IMR-90 (cell line): Measurements from ENCODE around the gene PEAK1. TPM values are rescaled to one million over a fixed set of nuclear protein-coding genes. Genes with fewer than 3 reads are reported as not detected.

Source experiments
- ATAC-seq: fragments of 200-7000 bp; cut with Tn5 transposase; 2 replicates; pipeline ENCODE4 v1.9.1; 2020; ENCODE audit warnings: low read depth, mild to moderate bottlenecking, moderate library complexity
- BruUV-seq: library from RNA; stranded (reverse); fragments of 400-500 nt; replicated peaks from 2 replicates; lab custom pipeline; 2021; lab: Mats Ljungman, UMichigan
- CTCF ChIA-PET: fragments of 300-600 bp; formaldehyde crosslinking; extraction: SDS; loops from one replicate; lab custom pipeline; 2021; ENCODE audit warnings: antibody characterized with exemption; lab: Yijun Ruan, JAX
- POLR2A ChIA-PET: fragments of 300-600 bp; sonication (Branson Sonifier 250); formaldehyde crosslinking; loops from one replicate; lab custom pipeline; 2022; ENCODE audit warnings: antibody characterized with exemption; ENCODE audit not compliant: unreplicated experiment; lab: Charles Lee
- DNase-seq: peaks from one replicate; pipeline ENCODE4 v3.0.0; 2013
- H2AFZ ChIP-seq: replicated peaks from 2 replicates; pipeline ENCODE3; 2013; ENCODE audit warnings: low read length, mild to moderate bottlenecking; ENCODE audit not compliant: poor library complexity
- H2AK5ac ChIP-seq: 2 replicates; pipeline ENCODE4 v1.6.1; 2013; ENCODE audit warnings: low read depth, low read length, inconsistent platforms
- H2AK9ac ChIP-seq: replicated peaks from 2 replicates; pipeline ENCODE3; 2013; ENCODE audit warnings: mild to moderate bottlenecking, low read depth, low read length, moderate library complexity; ENCODE audit not compliant: poor library complexity
- H2BK120ac ChIP-seq: 2 replicates; pipeline ENCODE4 v1.6.1; 2013; ENCODE audit warnings: low read depth, low read length, inconsistent platforms
- H2BK15ac ChIP-seq: 3 replicates; pipeline ENCODE4 v1.6.1; 2013; ENCODE audit warnings: low read depth, low read length, inconsistent platforms
- H2BK20ac ChIP-seq: 2 replicates; pipeline ENCODE4 v1.6.1; 2013; ENCODE audit warnings: low read depth, mild to moderate bottlenecking, inconsistent platforms, low read length, moderate library complexity
- H2BK5ac ChIP-seq: 2 replicates; pipeline ENCODE4 v1.6.1; 2013; ENCODE audit warnings: mild to moderate bottlenecking, low read depth, low read length, inconsistent platforms; ENCODE audit not compliant: poor library complexity, severe bottlenecking
- H3K14ac ChIP-seq: replicated peaks from 2 replicates; pipeline ENCODE4 v1.6.1; 2013; ENCODE audit warnings: low read depth, low read length, inconsistent platforms
- H3K18ac ChIP-seq: 2 replicates; pipeline ENCODE4 v1.6.1; 2013; ENCODE audit warnings: low read depth, low read length, control low read depth
- H3K23ac ChIP-seq: 2 replicates; pipeline ENCODE4 v1.6.1; 2013; ENCODE audit warnings: low read depth, low read length, inconsistent platforms
- H3K27ac ChIP-seq: 2 replicates; pipeline ENCODE4 v1.5.1; 2013; ENCODE audit warnings: mild to moderate bottlenecking, control low read depth, low read length; ENCODE audit not compliant: insufficient read depth
- H3K27me3 ChIP-seq: 2 replicates; pipeline ENCODE4 v1.6.1; 2013; ENCODE audit warnings: low read length; ENCODE audit not compliant: control insufficient read depth, insufficient read depth
- H3K36me3 ChIP-seq: 2 replicates; pipeline ENCODE4 v1.6.1; 2013; ENCODE audit warnings: low read length, mixed read lengths; ENCODE audit not compliant: control insufficient read depth, insufficient read depth
- H3K4ac ChIP-seq: 2 replicates; pipeline ENCODE4 v1.6.1; 2013; ENCODE audit warnings: low read depth, low read length, inconsistent platforms
- H3K4me1 ChIP-seq: 2 replicates; pipeline ENCODE4 v1.6.1; 2013; ENCODE audit warnings: low read length, mixed read lengths; ENCODE audit not compliant: control insufficient read depth, insufficient read depth
- H3K4me2 ChIP-seq: 2 replicates; pipeline ENCODE4 v1.6.1; 2013; ENCODE audit warnings: low read depth, mild to moderate bottlenecking, control low read depth, low read length, moderate library complexity
- H3K4me3 ChIP-seq: 2 replicates; pipeline ENCODE4 v1.5.1; 2013; ENCODE audit warnings: low read depth, mild to moderate bottlenecking, control low read depth, low read length, moderate library complexity; ENCODE audit not compliant: insufficient read depth
- H3K56ac ChIP-seq: 2 replicates; pipeline ENCODE4 v1.6.1; 2013; ENCODE audit warnings: low read length, inconsistent platforms; ENCODE audit not compliant: insufficient read depth; ENCODE audit errors: extremely low read depth
- H3K79me1 ChIP-seq, 2 experiments: 2 replicates each; pipeline ENCODE4 v1.6.1; 2013; ENCODE audit warnings: low read length in 2 of 2, inconsistent platforms in 1 of 2, low read depth in 1 of 2
- H3K9ac ChIP-seq: 2 replicates; pipeline ENCODE4 v1.6.1; 2013; ENCODE audit warnings: low read depth, low read length, control low read depth
- H3K9me1 ChIP-seq: 2 replicates; pipeline ENCODE4 v1.6.1; 2013; ENCODE audit warnings: low read length, inconsistent platforms; ENCODE audit not compliant: insufficient read depth
- H3K9me3 ChIP-seq: 2 replicates; pipeline ENCODE4 v1.6.1; 2013; ENCODE audit warnings: low read length; ENCODE audit not compliant: control insufficient read depth, insufficient read depth
- H4K20me1 ChIP-seq: 2 replicates; pipeline ENCODE4 v1.6.1; 2013; ENCODE audit warnings: low read length, inconsistent platforms; ENCODE audit not compliant: insufficient read depth
- H4K5ac ChIP-seq: 2 replicates; pipeline ENCODE4 v1.6.1; 2013; ENCODE audit warnings: mild to moderate bottlenecking, low read depth, low read length, control low read depth
- H4K8ac ChIP-seq, 2 experiments: 2 replicates each; pipeline ENCODE4 v1.6.1; 2013; ENCODE audit warnings: low read depth in 2 of 2, low read length in 2 of 2, control low read depth in 1 of 2, inconsistent platforms in 1 of 2
- H4K91ac ChIP-seq: 2 replicates; pipeline ENCODE4 v1.6.1; 2013; ENCODE audit warnings: low read depth, low read length, inconsistent platforms; ENCODE audit not compliant: insufficient read depth
- BHLHE40 ChIP-seq: fragments of 150-350 bp; IDR thresholded peaks from 2 replicates; pipeline ENCODE4 v1.6.1; 2016; ENCODE audit warnings: mild to moderate bottlenecking, low read depth, low read length
- CEBPB ChIP-seq: IDR thresholded peaks from 2 replicates; pipeline ENCODE4 v1.6.1; 2012; ENCODE audit warnings: low read depth, low read length, improper control_type of control experiment
- CHD1 ChIP-seq: IDR thresholded peaks from 2 replicates; pipeline ENCODE4 v1.6.1; 2012; ENCODE audit warnings: low read depth, low read length, improper control_type of control experiment
- FOS ChIP-seq: fragments of 150-350 bp; IDR thresholded peaks from 2 replicates; pipeline ENCODE4 v1.6.1; 2016; ENCODE audit warnings: low read depth, low read length
- MAFK ChIP-seq: IDR thresholded peaks from 2 replicates; pipeline ENCODE4 v1.6.1; 2012; ENCODE audit warnings: low read depth, low read length, improper control_type of control experiment
- MAZ ChIP-seq: IDR thresholded peaks from 2 replicates; pipeline ENCODE4 v1.6.1; 2012; ENCODE audit warnings: low read depth, mild to moderate bottlenecking, low read length, improper control_type of control experiment, moderate library complexity, borderline replicate concordance
- MXI1 ChIP-seq: IDR thresholded peaks from 2 replicates; pipeline ENCODE4 v1.6.1; 2012; ENCODE audit warnings: low read depth, mild to moderate bottlenecking, low read length, moderate library complexity, borderline replicate concordance
- NFE2L2 ChIP-seq: fragments of 150-350 bp; IDR thresholded peaks from 2 replicates; pipeline ENCODE4 v1.6.1; 2016; ENCODE audit warnings: low read depth, mild to moderate bottlenecking, low read length
- POLR2A ChIP-seq: IDR thresholded peaks from 2 replicates; pipeline ENCODE4 v1.6.1; 2012; ENCODE audit warnings: mild to moderate bottlenecking, low read depth, low read length
- RAD21 ChIP-seq: IDR thresholded peaks from 2 replicates; pipeline ENCODE4 v1.6.1; 2012; ENCODE audit warnings: low read length, improper control_type of control experiment
- RCOR1 ChIP-seq: IDR thresholded peaks from 2 replicates; pipeline ENCODE4 v1.6.1; 2012; ENCODE audit warnings: mild to moderate bottlenecking, low read length, improper control_type of control experiment; ENCODE audit not compliant: insufficient replicate concordance
- RFX5 ChIP-seq: IDR thresholded peaks from 2 replicates; pipeline ENCODE4 v1.8.0; 2012; ENCODE audit warnings: low read depth, mild to moderate bottlenecking, low read length, moderate library complexity
- SMC3 ChIP-seq: fragments of 150-350 bp; IDR thresholded peaks from 2 replicates; pipeline ENCODE4 v1.6.1; 2016; ENCODE audit warnings: low read depth, mild to moderate bottlenecking, antibody characterized with exemption, low read length, moderate library complexity
- WGBS, 2 experiments: methylation state at CpG; one replicate each; pipeline versions ENCODE4 v1.1.5 to v1.1.7; 2013; ENCODE audit warnings: missing lambda C conversion rate in 2 of 2; ENCODE audit not compliant: insufficient read length in 1 of 2; ENCODE audit errors: extremely low coverage in 2 of 2; 5-methylcytosine and 5-hydroxymethylcytosine counted together
- dilution Hi-C: fragments of 300-500 bp; cut with HindIII; formaldehyde crosslinking; loops from one replicate; pipeline ENCODE4 v1.14.3; 2018; ENCODE audit warnings: low sequenced_read_pairs; ENCODE audit not compliant: unreplicated experiment
- in situ Hi-C: fragments of 300-500 bp; cut with MboI; formaldehyde crosslinking; loops from 3 replicates; pipeline ENCODE4 v1.14.3; 2019; ENCODE audit warnings: low sequenced_read_pairs, inconsistent platforms, mixed read lengths
- intact Hi-C: fragments of 100-400 bp; cut with micrococcal nuclease; formaldehyde crosslinking; loops from 2 replicates; pipeline ENCODE4 v1.10.0; 2022
- polyA plus RNA-seq, 3 experiments: library from polyadenylated mRNA; depleted of rRNA; stranded (reverse); fragments of >200 nt; gene quantifications; 2 replicates each; pipeline ENCODE4 v1.2.3, GENCODE V29; 2012; ENCODE audit warnings: low replicate concordance in 1 of 3
- total RNA-seq: library from RNA; depleted of rRNA; stranded (reverse); fragments of >200 nt; gene quantifications from 2 replicates; pipeline ENCODE4 v1.2.3, GENCODE V29; 2012
- TF ChIP-seq, protein P1 (sequence below): conservative IDR thresholded peaks from 2 replicates; pipeline ENCODE4 v1.5.1; 2012; ENCODE audit warnings: mild to moderate bottlenecking, low read depth, low read length, improper control_type of control experiment
- TF ChIP-seq, protein P2 (sequence below): fragments of 150-350 bp; IDR thresholded peaks from 2 replicates; pipeline ENCODE4 v1.6.1; 2017; ENCODE audit warnings: mild to moderate bottlenecking, antibody characterized with exemption, low read length, low read depth
- TF ChIP-seq, protein P3 (sequence below): fragments of 150-350 bp; IDR thresholded peaks from 2 replicates; pipeline ENCODE4 v1.6.1; 2016; ENCODE audit warnings: low read depth, mild to moderate bottlenecking, low read length, moderate library complexity, borderline replicate concordance

Gene PEAK1
- total and polyA plus RNA-seq, 2 of the 4 experiments (the other 2 are of a cell fraction) = 21.5 to 43.9 TPM

DNA sequence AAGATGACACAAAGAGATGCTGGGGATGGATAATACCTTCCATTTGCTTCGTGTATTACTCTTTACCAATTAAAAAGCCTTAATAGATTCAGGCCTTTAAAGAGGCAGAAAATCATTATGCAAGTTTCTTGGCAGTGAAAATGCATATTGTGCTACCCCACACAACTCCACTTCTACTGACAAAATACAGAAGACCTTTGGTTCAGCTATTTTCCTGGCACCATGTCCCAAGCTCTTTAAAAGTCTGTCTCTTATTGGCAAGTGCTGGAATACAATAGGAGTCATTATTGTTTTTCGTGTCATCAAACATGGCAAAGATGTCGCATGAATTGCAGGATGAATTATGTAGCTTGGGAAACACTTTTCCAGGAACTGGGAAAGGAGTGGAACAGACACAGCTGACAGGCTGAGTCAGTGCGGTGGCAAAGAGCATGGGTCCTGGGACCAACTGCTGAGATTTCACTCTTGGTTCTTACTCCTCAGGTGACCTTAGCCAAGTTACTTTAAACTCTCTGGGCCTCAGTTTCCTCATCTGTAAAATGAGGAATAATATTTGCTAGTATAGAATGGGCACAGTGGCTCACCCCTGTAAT lies 343.5 kb downstream of the PEAK1 start:
- H2BK5ac ChIP-seq = no peak overlapping the region
- H3K9me3 ChIP-seq = no peaks in the 10 kb centered on the region
- peaks cover 5% of the 10 kb centered on the region for H3K27me3 ChIP-seq
- H2BK120ac ChIP-seq = no peak overlapping the region
- no peak overlapping the region for H2BK15ac ChIP-seq
- POLR2A ChIA-PET = no interaction called here
- H3K9ac ChIP-seq = no peak overlapping the region
- DNase-seq (no peak), ATAC-seq (no peak)
- H2AK9ac ChIP-seq = no peak overlapping the region
- no peak overlapping the region for H3K4me3 ChIP-seq
- H4K5ac ChIP-seq = no peak overlapping the region
- intact Hi-C loops (no loop called here), dilution Hi-C loops (no loop called here), in situ Hi-C loops (no loop called here)
- CTCF ChIA-PET = no interaction called here
- H2BK20ac ChIP-seq = no peak overlapping the region
- H3K9me1 ChIP-seq = no peaks in the 10 kb centered on the region
- no peak for TF ChIP-seq RFX5
- TF ChIP-seq RCOR1 = no peak
- no peak for TF ChIP-seq NFE2L2
- TF ChIP-seq, protein P1, sequence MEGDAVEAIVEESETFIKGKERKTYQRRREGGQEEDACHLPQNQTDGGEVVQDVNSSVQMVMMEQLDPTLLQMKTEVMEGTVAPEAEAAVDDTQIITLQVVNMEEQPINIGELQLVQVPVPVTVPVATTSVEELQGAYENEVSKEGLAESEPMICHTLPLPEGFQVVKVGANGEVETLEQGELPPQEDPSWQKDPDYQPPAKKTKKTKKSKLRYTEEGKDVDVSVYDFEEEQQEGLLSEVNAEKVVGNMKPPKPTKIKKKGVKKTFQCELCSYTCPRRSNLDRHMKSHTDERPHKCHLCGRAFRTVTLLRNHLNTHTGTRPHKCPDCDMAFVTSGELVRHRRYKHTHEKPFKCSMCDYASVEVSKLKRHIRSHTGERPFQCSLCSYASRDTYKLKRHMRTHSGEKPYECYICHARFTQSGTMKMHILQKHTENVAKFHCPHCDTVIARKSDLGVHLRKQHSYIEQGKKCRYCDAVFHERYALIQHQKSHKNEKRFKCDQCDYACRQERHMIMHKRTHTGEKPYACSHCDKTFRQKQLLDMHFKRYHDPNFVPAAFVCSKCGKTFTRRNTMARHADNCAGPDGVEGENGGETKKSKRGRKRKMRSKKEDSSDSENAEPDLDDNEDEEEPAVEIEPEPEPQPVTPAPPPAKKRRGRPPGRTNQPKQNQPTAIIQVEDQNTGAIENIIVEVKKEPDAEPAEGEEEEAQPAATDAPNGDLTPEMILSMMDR = no peak
- no peak for TF ChIP-seq MAFK
- TF ChIP-seq, protein P2, sequence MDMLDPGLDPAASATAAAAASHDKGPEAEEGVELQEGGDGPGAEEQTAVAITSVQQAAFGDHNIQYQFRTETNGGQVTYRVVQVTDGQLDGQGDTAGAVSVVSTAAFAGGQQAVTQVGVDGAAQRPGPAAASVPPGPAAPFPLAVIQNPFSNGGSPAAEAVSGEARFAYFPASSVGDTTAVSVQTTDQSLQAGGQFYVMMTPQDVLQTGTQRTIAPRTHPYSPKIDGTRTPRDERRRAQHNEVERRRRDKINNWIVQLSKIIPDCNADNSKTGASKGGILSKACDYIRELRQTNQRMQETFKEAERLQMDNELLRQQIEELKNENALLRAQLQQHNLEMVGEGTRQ = no peak
- TF ChIP-seq CEBPB = no peak
- no peak for TF ChIP-seq BHLHE40
- TF ChIP-seq CHD1 = no peak
- TF ChIP-seq SMC3 = no peak
- no peak for TF ChIP-seq FOS
- TF ChIP-seq, protein P3, sequence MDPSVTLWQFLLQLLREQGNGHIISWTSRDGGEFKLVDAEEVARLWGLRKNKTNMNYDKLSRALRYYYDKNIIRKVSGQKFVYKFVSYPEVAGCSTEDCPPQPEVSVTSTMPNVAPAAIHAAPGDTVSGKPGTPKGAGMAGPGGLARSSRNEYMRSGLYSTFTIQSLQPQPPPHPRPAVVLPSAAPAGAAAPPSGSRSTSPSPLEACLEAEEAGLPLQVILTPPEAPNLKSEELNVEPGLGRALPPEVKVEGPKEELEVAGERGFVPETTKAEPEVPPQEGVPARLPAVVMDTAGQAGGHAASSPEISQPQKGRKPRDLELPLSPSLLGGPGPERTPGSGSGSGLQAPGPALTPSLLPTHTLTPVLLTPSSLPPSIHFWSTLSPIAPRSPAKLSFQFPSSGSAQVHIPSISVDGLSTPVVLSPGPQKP = no peak
- TF ChIP-seq RAD21 = no peak
- TF ChIP-seq POLR2A = no peak
- no peak for TF ChIP-seq MXI1
- no peak for TF ChIP-seq MAZ
- H3K4me1 ChIP-seq = no peaks in the 10 kb centered on the region; the same call in 1 of the 2 replicates
- no TSS peak for BruUV-seq
- no peak overlapping the region for H3K4me2 ChIP-seq
- 67% methylated on average over 1 of the region's 4 CpGs; no CpG with 5 or more reads in 1 of the 2 experiments for WGBS, 2 experiments
- no peak overlapping the region for H3K23ac ChIP-seq
- H4K8ac ChIP-seq = no peak overlapping the region
- H3K27ac ChIP-seq = no peak overlapping the region
- no peaks in the 10 kb centered on the region for H3K79me1 ChIP-seq
- H3K36me3 ChIP-seq = no peaks in the 10 kb centered on the region
- H2AK5ac ChIP-seq = no peak overlapping the region
- no peak overlapping the region for H4K91ac ChIP-seq
- no peak overlapping the region for H3K14ac ChIP-seq
- no peaks in the 10 kb centered on the region for H4K20me1 ChIP-seq
- H2AFZ ChIP-seq = no peak overlapping the region
- H3K4ac ChIP-seq = no peak overlapping the region
- H3K18ac ChIP-seq = no peak overlapping the region
- H3K56ac ChIP-seq = no peak overlapping the region
